K562 (cell line): ENCODE data around the gene RFX7. TPM values are rescaled to one million over a fixed set of nuclear protein-coding genes. Genes with fewer than 3 reads are reported as not detected.

Source experiments
- ATAC-seq: fragments of 200-7000 bp; cut with Tn5 transposase; 3 replicates; pipeline ENCODE4 v1.9.1; 2020; ENCODE audit warnings: moderate library complexity
- BruUV-seq: library from RNA; stranded (reverse); fragments of 400-500 nt; replicated peaks from 2 replicates; lab custom pipeline; 2021; lab: Mats Ljungman, UMichigan
- CTCF ChIA-PET: fragments of 300-600 bp; formaldehyde crosslinking; extraction: SDS; loops from one replicate; lab custom pipeline; 2021; ENCODE audit warnings: low intra/inter-chr PET ratio; lab: Yijun Ruan, JAX
- POLR2A ChIA-PET: fragments of 300-600, 350-650 bp; sonication (Branson Sonifier 250); formaldehyde crosslinking; extraction: SDS; loops from one replicate; lab custom pipeline; 2021; ENCODE audit warnings: antibody characterized with exemption, inconsistent platforms; lab: Yijun Ruan, JAX
- DNase-seq, 4 experiments: peaks; one replicate each; pipeline versions ENCODE4 v3.0.0 to v3.0.0-alpha.2; 2011 to 2018; ENCODE audit warnings: low spot score in 3 of 4, mixed read lengths in 3 of 4; ENCODE audit errors: extremely low read depth in 1 of 4
- FAIRE-seq: peaks from 2 replicates; lab custom pipeline; 2011; peaks lifted over from hg19 to GRCh38; lab: Jason Lieb, UNC
- H2AFZ ChIP-seq: 2 replicates; pipeline ENCODE4 v1.6.0; 2011; ENCODE audit warnings: low read depth, low read length, control low read depth, inconsistent platforms
- H3K27ac ChIP-seq: fragments of 200-600 bp; 3 replicates; pipeline ENCODE4 v1.8.0; 2011; ENCODE audit warnings: low read depth, mild to moderate bottlenecking, control low read depth, inconsistent platforms, low read length, moderate library complexity, mixed read lengths; ENCODE audit errors: extremely low read depth
- H3K27me3 ChIP-seq, 2 experiments: fragments of 300-600 bp in 1 of 2; 2 replicates in 1 of 2; 3 replicates in 1 of 2; pipeline versions ENCODE4 v1.6.0 to v1.8.0; 2011; ENCODE audit warnings: inconsistent platforms in 2 of 2, low read length in 2 of 2, mild to moderate bottlenecking in 1 of 2, mixed read lengths in 1 of 2, moderate library complexity in 1 of 2; ENCODE audit not compliant: control insufficient read depth in 2 of 2, insufficient read depth in 2 of 2
- H3K36me3 ChIP-seq: fragments of 300-600 bp; 3 replicates; pipeline ENCODE4 v1.8.0; 2011; ENCODE audit warnings: mild to moderate bottlenecking, low read length, inconsistent platforms; ENCODE audit not compliant: control insufficient read depth, insufficient read depth
- H3K4me1 ChIP-seq, 2 experiments: fragments of 200-600 bp in 1 of 2; replicated peaks in 1 of 2; 2 replicates in 1 of 2; 3 replicates in 1 of 2; pipeline versions ENCODE4 v1.5.1 to v1.8.0; 2011; ENCODE audit warnings: inconsistent platforms in 2 of 2, low read length in 2 of 2, mild to moderate bottlenecking in 1 of 2, mixed read lengths in 1 of 2, moderate library complexity in 1 of 2; ENCODE audit not compliant: control insufficient read depth in 2 of 2, insufficient read depth in 2 of 2
- H3K4me2 ChIP-seq: 2 replicates; pipeline ENCODE4 v1.6.1; 2011; ENCODE audit warnings: low read length, control low read depth, inconsistent platforms, mixed read lengths; ENCODE audit not compliant: insufficient read depth
- H3K4me3 ChIP-seq: fragments of 200-600 bp; sonication (generic), shearing (Covaris generic); 2 replicates; pipeline ENCODE4 v1.5.1; 2016; ENCODE audit warnings: control low read depth, inconsistent platforms
- H3K79me2 ChIP-seq: fragments of 200-600 bp; 3 replicates; pipeline ENCODE4 v1.8.0; 2011; ENCODE audit warnings: low read length, inconsistent platforms; ENCODE audit not compliant: control insufficient read depth, insufficient read depth
- H3K9ac ChIP-seq, 2 experiments: 2 replicates each; pipeline versions ENCODE4 v1.6.0 to v1.6.1; 2011; ENCODE audit warnings: low read depth in 2 of 2, low read length in 2 of 2, control low read depth in 1 of 2, inconsistent platforms in 1 of 2, mild to moderate bottlenecking in 1 of 2, mixed read lengths in 1 of 2; ENCODE audit not compliant: insufficient read depth in 1 of 2
- H3K9me1 ChIP-seq: one replicate; pipeline ENCODE4 v1.6.0; 2011; ENCODE audit warnings: inconsistent platforms, mild to moderate bottlenecking, low read length, moderate library complexity; ENCODE audit not compliant: control insufficient read depth, insufficient read depth
- H3K9me3 ChIP-seq: replicated peaks from 2 replicates; pipeline ENCODE4 v1.5.1; 2011; ENCODE audit warnings: low read depth, low read length, inconsistent platforms; ENCODE audit not compliant: control insufficient read depth, insufficient read depth
- H4K20me1 ChIP-seq: replicated peaks from 2 replicates; pipeline ENCODE4 v1.6.1; 2011; ENCODE audit warnings: low read length, inconsistent platforms, mixed read lengths; ENCODE audit not compliant: control insufficient read depth, insufficient read depth
- ATF2 ChIP-seq: sonication (generic); formaldehyde crosslinking; IDR thresholded peaks from 2 replicates; pipeline ENCODE4 v1.8.1; 2022; ENCODE audit warnings: missing genetic modification reagents
- BRD4 ChIP-seq: fragments of 200-600 bp; sonication (generic); IDR thresholded peaks from 2 replicates; pipeline ENCODE4 v1.6.1; 2017; ENCODE audit warnings: inconsistent platforms
- CHD2 ChIP-seq: IDR thresholded peaks from 2 replicates; pipeline ENCODE4 v1.6.1; 2011; ENCODE audit warnings: low read depth, low read length
- ELF2 ChIP-seq: fragments of 250-450 bp; sonication (Bioruptor Pico); IDR thresholded peaks from 2 replicates; pipeline ENCODE4 v1.5.0; 2021; ENCODE audit warnings: mild to moderate bottlenecking
- HSF4 ChIP-seq: fragments of 250-450 bp; sonication (Bioruptor Pico); IDR thresholded peaks from 2 replicates; pipeline ENCODE4 v2.1.2; 2022; ENCODE audit warnings: mild to moderate bottlenecking, moderate library complexity, borderline replicate concordance
- MED1 ChIP-seq: sonication (generic); formaldehyde crosslinking; IDR thresholded peaks from 2 replicates; pipeline ENCODE4 v1.8.1; 2023; ENCODE audit warnings: missing genetic modification reagents, borderline replicate concordance
- MXI1 ChIP-seq: IDR thresholded peaks from 2 replicates; pipeline ENCODE4 v1.6.1; 2011; ENCODE audit warnings: low read depth, mild to moderate bottlenecking, improper control_type of control experiment, low read length
- NCOA2 ChIP-seq, 2 experiments: fragments of 450-650 bp; IDR thresholded peaks; 2 replicates each; pipeline ENCODE4 v1.6.1; 2018; ENCODE audit warnings: mild to moderate bottlenecking in 2 of 2, moderate library complexity in 1 of 2; ENCODE audit not compliant: partially characterized antibody in 2 of 2
- RBM22 ChIP-seq: fragments of 200-400 bp; formaldehyde crosslinking; IDR thresholded peaks from 2 replicates; pipeline ENCODE4 v1.6.1; 2018; ENCODE audit warnings: low read length, low read depth; ENCODE audit not compliant: poor library complexity, severe bottlenecking
- RERE ChIP-seq: sonication (generic); formaldehyde crosslinking; IDR thresholded peaks from 2 replicates; pipeline ENCODE4 v1.8.0; 2023; ENCODE audit warnings: missing genetic modification reagents, mild to moderate bottlenecking, borderline replicate concordance
- SLC30A9 ChIP-seq: fragments of 250-450 bp; sonication (Bioruptor Pico); IDR thresholded peaks from 2 replicates; pipeline ENCODE4 v1.8.0; 2022; ENCODE audit warnings: mild to moderate bottlenecking, moderate library complexity
- SRSF7 ChIP-seq: fragments of 200-400 bp; formaldehyde crosslinking; optimal IDR thresholded peaks from 2 replicates; pipeline ENCODE3; 2017; ENCODE audit warnings: mild to moderate bottlenecking, low read depth, low read length
- ZNF143 ChIP-seq: sonication (generic); formaldehyde crosslinking; IDR thresholded peaks from 2 replicates; pipeline ENCODE4 v1.9.0; 2022; ENCODE audit warnings: mild to moderate bottlenecking, missing genetic modification reagents
- ZNF347 ChIP-seq: fragments of 450-650 bp; formaldehyde crosslinking; IDR thresholded peaks from 2 replicates; pipeline ENCODE4 v1.4.0; 2020; ENCODE audit warnings: low read depth, mild to moderate bottlenecking, moderate library complexity
- WGBS: fragments of 100-300 bp; shearing (Covaris generic); methylation state at CpG from one replicate; pipeline ENCODE4 v1.1.6; 2016; ENCODE audit warnings: low coverage, mixed read lengths; ENCODE audit not compliant: insufficient coverage; ENCODE audit errors: missing lambda C conversion rate; 5-methylcytosine and 5-hydroxymethylcytosine counted together
- in situ Hi-C: fragments of 300-500 bp; cut with MboI; formaldehyde crosslinking; loops from 4 replicates; pipeline ENCODE4 v1.15.0; 2018; ENCODE audit warnings: inconsistent platforms, mixed read lengths
- intact Hi-C: fragments of 100-400 bp; cut with micrococcal nuclease; formaldehyde crosslinking; loops from 2 replicates; pipeline ENCODE4 v1.14.2; 2022
- polyA plus RNA-seq, 8 experiments: library from polyadenylated mRNA; depleted of rRNA in 4 of 8; stranded (reverse) in 5 of 8; unstranded in 3 of 8; fragments of >200 nt; fragmentation: Nextera tagmentation in 2 of 8; fragmentation: Illumina TruSeq in 1 of 8; extraction: Ambion mirVana in 2 of 8; extraction: Trizol in 1 of 8; gene quantifications; 2 replicates each; pipeline versions ENCODE4 v1.2.1 to v1.2.3, GENCODE V29; 2011 to 2014; ENCODE audit warnings: inconsistent platforms in 1 of 8, missing spikeins in 1 of 8
- total RNA-seq, 7 experiments: library from RNA; depleted of rRNA in 6 of 7; stranded (reverse); fragments of >200 nt in 6 of 7; fragmentation: Illumina TruSeq in 2 of 7; extraction: Trizol in 2 of 7; gene quantifications; 2 replicates each; pipeline versions ENCODE4 v1.2.1 to v1.2.3, GENCODE V29; 2011 to 2021; ENCODE audit warnings: low replicate concordance in 1 of 7

The RFX7 gene
- total and polyA plus RNA-seq, 9 of the 15 experiments (the other 6 are each of a cell fraction or from before 2014, with no cell fraction given) = 2.4 to 17.9 (median 6.3) TPM

GRCh38 chr15:56077081-56077480, 166.6 kb downstream of the RFX7 start:
- in situ Hi-C loops (no loop called here), intact Hi-C loops (no loop called here)
- ATAC-seq (no peak), FAIRE-seq (no peak), DNase-seq (no peak)
- Histone ChIP-seq H3K4me2 (no peak overlapping the region), H2AFZ (no peak overlapping the region), H3K79me2 (no peaks in the 10 kb centered on the region), H3K27ac (no peak overlapping the region), H4K20me1 (no peaks in the 10 kb centered on the region), H3K4me1 (no peaks in the 10 kb centered on the region), H3K9ac (no peak overlapping the region), H3K9me1 (no peaks in the 10 kb centered on the region), H3K9me3 (no peaks in the 10 kb centered on the region), H3K36me3 (no peaks in the 10 kb centered on the region), H3K27me3 (peaks cover 0 to 6% of the 10 kb centered on the region in 2 experiments; a peak in 2 of 5 replicates), H3K4me3 (no peak overlapping the region)
- BruUV-seq = no TSS peak
- ChIA-PET CTCF (no interaction called here), POLR2A (interaction anchor here (0.8 kb wide), 1 partner anchor 329 kb away, joined by 3 read pairs; no protein-coding TSS in a partner anchor)
- TF ChIP-seq SLC30A9 (CRISPR knock-in tag) (no peak), ATF2 (CRISPR knock-in tag) (no peak), MED1 (CRISPR knock-in tag) (no peak), SRSF7 (no peak), ELF2 (CRISPR knock-in tag) (no peak), BRD4 (no peak), HSF4 (CRISPR knock-in tag) (no peak), ZNF347 (no peak), RERE (no peak), NCOA2 (IDR thresholded peaks at IDR 0.05; ENCODE audit: partially characterized antibody in 2 of 2) (no peak), ZNF143 (CRISPR knock-in tag) (no peak), MXI1 (no peak), RBM22 (no peak), CHD2 (no peak)
- WGBS = 3% methylated on average over 5 of the region's 5 CpGs
